Mesenchymal stem cell (in vitro differentiated cells and primary cell): ENCODE data around the gene GRAMD4.

Source experiments
- DNase-seq: peaks from one replicate; pipeline ENCODE4 v3.0.0-alpha.2; 2013
- H2AFZ ChIP-seq: one replicate; pipeline ENCODE4 v1.6.1; 2013; ENCODE audit warnings: low read depth, mild to moderate bottlenecking, control low read depth, inconsistent platforms, low read length, moderate library complexity
- H2AK5ac ChIP-seq: 2 replicates; pipeline ENCODE4 v1.6.1; 2013; ENCODE audit warnings: low read length, moderate library complexity, mild to moderate bottlenecking, inconsistent platforms; ENCODE audit not compliant: severe bottlenecking
- H2BK120ac ChIP-seq: one replicate; pipeline ENCODE4 v1.6.1; 2013; ENCODE audit warnings: low read depth, mild to moderate bottlenecking, inconsistent platforms, low read length, moderate library complexity
- H2BK12ac ChIP-seq, 2 experiments: one replicate each; pipeline ENCODE4 v1.6.1; 2013; ENCODE audit warnings: inconsistent platforms in 2 of 2, low read length in 2 of 2, mild to moderate bottlenecking in 2 of 2, moderate library complexity in 2 of 2, control low read depth in 1 of 2
- H2BK15ac ChIP-seq: one replicate; pipeline ENCODE4 v1.6.1; 2013; ENCODE audit warnings: mild to moderate bottlenecking, low read depth, inconsistent platforms; ENCODE audit not compliant: poor library complexity, severe bottlenecking
- H2BK5ac ChIP-seq: 2 replicates; pipeline ENCODE4 v1.6.1; 2013; ENCODE audit warnings: low read depth, mild to moderate bottlenecking, low read length, control low read depth, inconsistent platforms; ENCODE audit not compliant: poor library complexity, severe bottlenecking
- H3K14ac ChIP-seq, 2 experiments: one replicate each; pipeline ENCODE4 v1.6.1; 2013; ENCODE audit warnings: inconsistent platforms in 2 of 2, low read length in 2 of 2, control low read depth in 1 of 2, mild to moderate bottlenecking in 1 of 2, moderate library complexity in 1 of 2
- H3K18ac ChIP-seq, 2 experiments: one replicate each; pipeline ENCODE4 v1.6.1; 2013; ENCODE audit warnings: inconsistent platforms in 2 of 2, low read length in 2 of 2, control low read depth in 1 of 2, low read depth in 1 of 2, mild to moderate bottlenecking in 1 of 2
- H3K23ac ChIP-seq, 2 experiments: one replicate each; pipeline ENCODE4 v1.6.1; 2013; ENCODE audit warnings: inconsistent platforms in 2 of 2, low read length in 2 of 2, mild to moderate bottlenecking in 2 of 2, moderate library complexity in 2 of 2, control low read depth in 1 of 2
- H3K27ac ChIP-seq: 2 replicates; pipeline ENCODE4 v1.5.1; 2013; ENCODE audit warnings: mild to moderate bottlenecking, moderate library complexity, low read length, control low read depth, inconsistent platforms; ENCODE audit not compliant: poor library complexity, severe bottlenecking
- H3K27me3 ChIP-seq, 2 experiments: 2 replicates each; pipeline versions ENCODE4 v1.6.1 to v1.7.0; 2013; ENCODE audit warnings: low read length in 2 of 2, mild to moderate bottlenecking in 2 of 2, moderate library complexity in 2 of 2, control low read depth in 1 of 2, inconsistent platforms in 1 of 2; ENCODE audit not compliant: control insufficient read depth in 1 of 2, insufficient read depth in 1 of 2
- H3K36me3 ChIP-seq, 2 experiments: 2 replicates each; pipeline versions ENCODE4 v1.6.1 to v1.7.0; 2013; ENCODE audit warnings: low read length in 2 of 2, control low read depth in 1 of 2, inconsistent platforms in 1 of 2, low read depth in 1 of 2, mild to moderate bottlenecking in 1 of 2; ENCODE audit not compliant: insufficient read depth in 2 of 2, control insufficient read depth in 1 of 2
- H3K4ac ChIP-seq, 2 experiments: one replicate each; pipeline ENCODE4 v1.6.1; 2013; ENCODE audit warnings: inconsistent platforms in 2 of 2, low read length in 2 of 2, mild to moderate bottlenecking in 2 of 2, moderate library complexity in 2 of 2, control low read depth in 1 of 2, low read depth in 1 of 2
- H3K4me1 ChIP-seq: 2 replicates; pipeline ENCODE4 v1.6.1; 2013; ENCODE audit warnings: low read depth, low read length, control low read depth; ENCODE audit not compliant: control insufficient read depth, insufficient read depth
- H3K4me2 ChIP-seq: 2 replicates; pipeline ENCODE4 v1.6.1; 2013; ENCODE audit warnings: low read length, mild to moderate bottlenecking, inconsistent platforms; ENCODE audit not compliant: poor library complexity, severe bottlenecking
- H3K4me3 ChIP-seq, 2 experiments: 2 replicates each; pipeline versions ENCODE4 v1.5.1 to v1.7.0; 2013; ENCODE audit warnings: low read length in 2 of 2, mild to moderate bottlenecking in 2 of 2, control low read depth in 1 of 2, low read depth in 1 of 2; ENCODE audit not compliant: insufficient read depth in 1 of 2
- H3K79me1 ChIP-seq: replicated peaks from 2 replicates; pipeline ENCODE4 v1.6.1; 2013; ENCODE audit warnings: mild to moderate bottlenecking, control low read depth, low read length, inconsistent platforms; ENCODE audit not compliant: poor library complexity, severe bottlenecking
- H3K9ac ChIP-seq: 2 replicates; pipeline ENCODE4 v1.7.0; 2013; ENCODE audit warnings: mild to moderate bottlenecking, low read length, moderate library complexity
- H3K9me3 ChIP-seq: 2 replicates; pipeline ENCODE4 v1.7.0; 2013; ENCODE audit warnings: mild to moderate bottlenecking, low read length; ENCODE audit not compliant: control insufficient read depth
- H4K8ac ChIP-seq: one replicate; pipeline ENCODE4 v1.6.1; 2013; ENCODE audit warnings: inconsistent platforms, mild to moderate bottlenecking, low read length, moderate library complexity
- H4K91ac ChIP-seq: one replicate; pipeline ENCODE4 v1.6.1; 2013; ENCODE audit warnings: mild to moderate bottlenecking, low read length, inconsistent platforms
- WGBS: methylation state at CpG from one replicate; pipeline ENCODE4 v1.1.7; 2013; ENCODE audit warnings: mixed read lengths; 5-methylcytosine and 5-hydroxymethylcytosine counted together

The GRAMD4 gene

DNA sequence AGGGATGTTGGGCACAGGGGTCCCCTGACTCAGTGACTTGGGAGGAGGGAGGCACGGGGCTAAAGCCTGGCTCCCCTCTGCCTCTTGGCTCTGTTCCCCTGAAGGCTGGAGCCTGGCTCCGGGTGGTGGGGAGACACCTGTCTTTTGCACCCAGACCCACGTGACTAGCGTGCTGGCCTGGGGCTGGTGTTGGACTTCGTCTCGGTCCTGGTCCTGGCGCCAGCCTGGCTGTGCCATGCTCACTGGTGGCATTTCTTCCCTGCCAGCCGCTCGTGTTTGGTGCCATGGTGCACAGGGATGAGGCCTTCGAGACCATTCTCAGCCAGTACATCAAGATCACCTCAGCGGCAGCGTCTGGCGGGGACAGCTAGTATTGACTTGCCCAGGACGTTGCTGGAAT lies 56.7 kb downstream of the GRAMD4 start:
- Histone ChIP-seq H3K27ac (no peak overlapping the region), H2AK5ac (no peak overlapping the region), H3K14ac (no peak overlapping the region), H4K91ac (no peak overlapping the region), H3K9me3 (no peaks in the 10 kb centered on the region), H3K4ac (no peak overlapping the region), H2BK15ac (peak overlapping the region; percentile 12), H2BK12ac (no peak overlapping the region), H3K79me1 (peaks cover 5% of the 10 kb centered on the region), H3K4me1 (peaks cover 10% of the 10 kb centered on the region), H3K18ac (no peak overlapping the region), H3K4me2 (no peak overlapping the region), H3K36me3 (peaks cover 18 to 71% of the 10 kb centered on the region in 2 experiments), H4K8ac (no peak overlapping the region), H2BK5ac (no peak overlapping the region), H3K27me3 (no peaks in the 10 kb centered on the region), H3K9ac (no peak overlapping the region), H2BK120ac (no peak overlapping the region), H2AFZ (no peak overlapping the region), H3K23ac (no peak overlapping the region), H3K4me3 (no peak overlapping the region)
- WGBS: 93% methylated on average over 10 of the region's 14 CpGs
- DNase-seq: no peak

DNA sequence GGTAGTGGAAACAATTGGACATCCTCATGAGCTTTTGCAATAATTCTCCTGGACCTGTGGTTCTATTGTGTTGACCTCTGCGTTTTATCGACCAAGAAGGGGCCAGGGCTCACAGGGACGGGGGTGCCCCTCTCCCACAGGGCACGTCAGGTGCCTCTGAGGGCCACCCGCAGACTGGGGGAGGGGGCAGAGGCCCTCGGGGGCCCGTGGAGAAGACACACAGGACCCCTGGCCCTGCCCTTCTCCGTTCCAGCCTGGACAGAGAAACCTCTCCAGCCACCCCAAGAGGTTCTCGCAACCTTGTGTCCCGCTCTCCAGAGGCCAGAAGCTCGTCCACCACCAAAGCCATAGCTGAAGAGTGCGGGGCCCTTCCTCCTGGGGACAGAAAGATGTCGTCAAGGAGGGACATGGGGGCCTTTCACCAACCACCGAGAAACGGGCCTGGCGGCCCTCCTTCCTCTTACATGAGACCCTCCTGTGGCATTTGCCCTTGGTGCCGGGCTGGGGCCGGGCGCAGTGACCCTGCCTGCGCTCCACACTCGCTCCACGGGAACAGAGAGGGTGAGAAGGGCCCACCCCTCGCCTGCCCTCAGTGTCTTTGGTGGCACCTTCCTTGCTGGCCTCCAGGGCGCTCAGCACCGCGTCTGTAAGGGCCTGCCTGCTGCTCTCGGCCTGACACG lies 57.3 kb downstream of the GRAMD4 start:
- Histone ChIP-seq H3K9ac (no peak overlapping the region), H2BK15ac (no peak overlapping the region), H3K36me3 (peaks cover 24 to 70% of the 10 kb centered on the region in 2 experiments), H3K9me3 (no peaks in the 10 kb centered on the region), H3K79me1 (peaks cover 5% of the 10 kb centered on the region), H3K4me1 (peaks cover 10% of the 10 kb centered on the region), H3K4me3 (no peak overlapping the region), H2BK12ac (no peak overlapping the region), H4K8ac (peak overlapping the region; percentile 22), H3K4ac (no peak overlapping the region), H3K14ac (no peak overlapping the region), H2BK5ac (no peak overlapping the region), H2BK120ac (no peak overlapping the region), H4K91ac (no peak overlapping the region), H3K27ac (no peak overlapping the region), H3K18ac (no peak overlapping the region), H2AFZ (no peak overlapping the region), H3K23ac (no peak overlapping the region), H3K27me3 (no peaks in the 10 kb centered on the region), H3K4me2 (no peak overlapping the region), H2AK5ac (no peak overlapping the region)
- WGBS: 92% methylated on average over 28 of the region's 28 CpGs
- DNase-seq: no peak

DNA sequence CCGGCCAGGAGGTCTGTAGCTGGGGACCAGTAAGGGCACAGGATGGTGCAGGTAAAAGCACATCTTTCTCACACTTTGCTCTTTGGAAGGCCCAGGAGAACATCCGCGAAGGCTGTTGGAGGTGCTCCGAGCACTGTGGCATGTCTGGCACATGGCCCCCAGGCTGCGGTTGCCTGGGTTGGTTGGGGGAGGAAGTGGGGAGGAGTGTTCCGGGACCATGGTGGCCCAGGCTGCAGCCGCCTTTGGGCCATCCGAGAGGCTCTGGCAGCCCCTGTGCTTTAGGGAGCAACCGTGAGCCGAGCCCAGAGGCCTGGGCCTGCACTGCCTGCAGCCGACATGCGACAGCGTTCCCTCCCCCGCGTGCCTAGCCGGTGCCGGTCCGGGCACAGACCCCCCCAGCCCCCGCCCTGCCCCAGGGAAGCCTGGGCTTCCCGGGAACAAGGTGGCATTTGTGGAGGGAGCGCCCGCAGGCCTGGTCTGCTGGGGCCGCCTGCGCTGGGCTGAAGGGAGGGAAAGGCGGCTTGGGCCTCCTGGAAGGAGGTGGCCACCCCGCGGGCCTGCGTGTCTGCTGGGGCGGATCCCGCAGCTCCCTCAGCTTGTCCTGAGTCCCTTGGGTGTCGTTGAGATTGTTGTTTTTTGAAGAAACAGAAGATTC lies 57.9 kb downstream of the GRAMD4 start:
- H3K4me1 ChIP-seq: peaks cover 10% of the 10 kb centered on the region
- WGBS: 96% methylated on average over 31 of the region's 31 CpGs

GRCh38 chr22:46678785-46679700 lies 58.9 kb downstream of the GRAMD4 start:
- peak overlapping the region; percentile 55 for H3K9ac ChIP-seq
- no peak overlapping the region for H3K4ac ChIP-seq
- H2BK5ac ChIP-seq: no peak overlapping the region
- H4K91ac ChIP-seq: no peak overlapping the region
- H2AFZ ChIP-seq: no peak overlapping the region
- peaks cover 22 to 58% of the 10 kb centered on the region in 2 experiments for H3K36me3 ChIP-seq
- H3K27me3 ChIP-seq: no peaks in the 10 kb centered on the region
- H2BK12ac ChIP-seq: no peak overlapping the region
- H2BK120ac ChIP-seq: no peak overlapping the region
- no peak for DNase-seq
- no peaks in the 10 kb centered on the region for H3K9me3 ChIP-seq
- H2BK15ac ChIP-seq: no peak overlapping the region
- no peak overlapping the region for H2AK5ac ChIP-seq
- peaks cover 6% of the 10 kb centered on the region for H3K4me1 ChIP-seq
- no peak overlapping the region for H3K27ac ChIP-seq
- no peak overlapping the region for H3K18ac ChIP-seq
- H3K4me3 ChIP-seq: no peak overlapping the region
- H3K4me2 ChIP-seq: no peak overlapping the region
- no peak overlapping the region for H3K14ac ChIP-seq
- peaks cover 5% of the 10 kb centered on the region for H3K79me1 ChIP-seq
- 93% methylated on average over 43 of the region's 44 CpGs for WGBS
- no peak overlapping the region for H3K23ac ChIP-seq
- no peak overlapping the region for H4K8ac ChIP-seq

More for the DNA sequence above, 57.9 kb downstream of the GRAMD4 start:
- no peak overlapping the region for H4K91ac ChIP-seq
- no peak overlapping the region for H2BK120ac ChIP-seq
- H3K79me1 ChIP-seq: peaks cover 5% of the 10 kb centered on the region
- H3K4me3 ChIP-seq: no peak overlapping the region
- H3K4me2 ChIP-seq: no peak overlapping the region
- no peaks in the 10 kb centered on the region for H3K27me3 ChIP-seq
- H3K18ac ChIP-seq: no peak overlapping the region
- no peak overlapping the region for H3K4ac ChIP-seq
- DNase-seq: no peak
- no peak overlapping the region for H4K8ac ChIP-seq
- no peak overlapping the region for H3K14ac ChIP-seq
- no peak overlapping the region for H2AFZ ChIP-seq
- no peak overlapping the region for H3K9ac ChIP-seq
- no peaks in the 10 kb centered on the region for H3K9me3 ChIP-seq
- no peak overlapping the region for H2BK5ac ChIP-seq
- H3K27ac ChIP-seq: no peak overlapping the region
- H2BK12ac ChIP-seq: no peak overlapping the region
- H2BK15ac ChIP-seq: no peak overlapping the region
- H3K36me3 ChIP-seq: peaks cover 25 to 67% of the 10 kb centered on the region in 2 experiments
- no peak overlapping the region for H2AK5ac ChIP-seq
- H3K23ac ChIP-seq: no peak overlapping the region
